ENCODE measurements around the gene FBN2. TPM values are rescaled to one million over a fixed set of nuclear protein-coding genes. Genes with fewer than 3 reads are reported as not detected.

Gene FBN2
- total RNA-seq, 1 donor: 81.6 TPM

GRCh38 chr5:128349044-128349858 lies 188.8 kb downstream of the FBN2 start:
- DNase-seq (ENCODE audit: low read depth): peak; percentile 16
- no peak overlapping the region for H3K4me3 ChIP-seq (ENCODE audit: low read depth, low read length)
- TF ChIP-seq CTCF (IDR thresholded peaks at IDR 0.05; ENCODE audit: insufficient read depth, low read depth, low read length): no peak

- no peak overlapping the region for H3K4me3 ChIP-seq (ENCODE audit: low read depth, low read length)
- TF ChIP-seq CTCF (IDR thresholded peaks at IDR 0.05; ENCODE audit: insufficient read depth, low read depth, low read length): no peak
- no peak for DNase-seq (ENCODE audit: low read depth)
Observed at GRCh38 chr5:128346038-128346437, 192.0 kb downstream of the FBN2 start.

DNA sequence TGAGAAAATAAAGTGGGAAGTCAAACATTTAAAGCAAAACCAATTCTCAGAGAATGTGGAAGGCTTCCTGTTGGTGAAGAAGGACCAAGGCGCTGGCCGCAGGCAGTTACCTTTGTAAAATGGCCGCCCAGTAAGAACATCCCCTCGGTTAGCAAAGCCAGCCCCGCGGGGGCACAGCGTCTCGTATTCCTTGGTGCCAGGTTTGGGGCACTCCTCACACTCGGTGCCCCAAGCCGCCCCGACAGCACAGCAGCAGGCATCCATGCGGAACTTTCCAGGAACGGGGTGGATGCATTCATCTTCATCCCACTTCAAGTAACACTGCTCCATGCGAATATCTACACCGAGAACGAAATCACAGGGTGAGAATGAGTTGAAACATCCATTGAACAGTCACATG lies 192.8 kb downstream of the FBN2 start:
- no peak for TF ChIP-seq CTCF (IDR thresholded peaks at IDR 0.05; ENCODE audit: insufficient read depth, low read depth, low read length)
- no peak overlapping the region for H3K4me3 ChIP-seq (ENCODE audit: low read depth, low read length)

GRCh38 chr5:128343168-128343567 lies 194.9 kb downstream of the FBN2 start:
- no peak for DNase-seq (ENCODE audit: low read depth)
- no peak for TF ChIP-seq CTCF (IDR thresholded peaks at IDR 0.05; ENCODE audit: insufficient read depth, low read depth, low read length)
- no peak overlapping the region for H3K4me3 ChIP-seq (ENCODE audit: low read depth, low read length)

More for the DNA sequence above, 192.8 kb downstream of the FBN2 start:
- no peak for DNase-seq (ENCODE audit: low read depth)

GRCh38 chr5:128341056-128341455 lies 197.0 kb downstream of the FBN2 start:
- TF ChIP-seq CTCF (IDR thresholded peaks at IDR 0.05; ENCODE audit: insufficient read depth, low read depth, low read length): no peak
- peak; percentile 80 for DNase-seq (ENCODE audit: low read depth)
- no peak overlapping the region for H3K4me3 ChIP-seq (ENCODE audit: low read depth, low read length)

- no peak overlapping the region for H3K4me3 ChIP-seq (ENCODE audit: low read depth, low read length)
- TF ChIP-seq CTCF (IDR thresholded peaks at IDR 0.05; ENCODE audit: insufficient read depth, low read depth, low read length): no peak
- no peak for DNase-seq (ENCODE audit: low read depth)
Observed at GRCh38 chr5:128340648-128341047, 197.4 kb downstream of the FBN2 start.

GRCh38 chr5:128339585-128339984 lies 198.5 kb downstream of the FBN2 start:
- H3K4me3 ChIP-seq (ENCODE audit: low read depth, low read length): no peak overlapping the region
- no peak for DNase-seq (ENCODE audit: low read depth)
- TF ChIP-seq CTCF (IDR thresholded peaks at IDR 0.05; ENCODE audit: insufficient read depth, low read depth, low read length): no peak
